ENCODE data around the gene CHST10.

CHST10 gene

DNA sequence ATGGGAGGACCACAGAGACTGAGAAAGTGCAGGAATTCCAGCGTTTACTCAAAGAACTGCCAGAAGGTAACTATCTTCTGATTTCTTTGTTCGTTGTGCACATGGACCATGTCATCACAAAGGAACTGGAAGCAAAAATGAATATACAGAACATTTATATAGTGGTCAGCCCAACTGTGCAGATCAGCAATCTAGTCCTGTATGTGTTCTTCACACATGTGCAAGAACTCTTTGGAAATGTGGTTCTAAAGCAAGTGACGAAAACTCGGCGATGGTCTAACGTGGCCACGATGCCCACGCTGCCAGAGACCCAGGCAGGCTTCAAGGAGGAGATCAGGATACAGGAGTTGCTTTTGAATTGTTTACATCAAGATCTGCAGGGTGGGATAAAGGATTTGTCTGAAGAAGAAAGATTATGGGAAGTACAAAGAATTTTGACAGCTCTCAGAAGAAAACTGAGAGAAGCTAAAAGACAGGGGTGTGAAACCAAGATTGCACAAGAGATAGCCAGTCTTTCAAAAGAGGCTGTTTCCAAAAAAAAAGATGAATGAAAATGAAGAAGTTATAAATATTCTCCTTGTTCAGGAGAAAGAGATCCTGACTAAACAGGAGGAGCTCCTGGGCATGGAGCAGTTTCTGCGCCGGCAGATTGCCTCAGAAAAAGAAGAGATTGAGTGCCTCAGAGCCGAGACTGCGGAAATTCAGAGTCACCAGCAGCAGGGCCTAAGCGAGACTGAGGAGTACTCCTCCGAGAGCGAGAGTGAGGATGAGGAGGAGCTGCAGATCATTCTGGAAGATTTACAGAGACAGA, 8.3 kb upstream of the CHST10 start:
- in situ Hi-C loops (cut with HindIII; ENCODE audit: low sequenced_read_pairs) = no loop called here
- no peak overlapping the region for H3K4me3 ChIP-seq (ENCODE audit: low read depth, low read length)
- DNase-seq (ENCODE audit: low read depth) = no peak
- TF ChIP-seq, protein P1, sequence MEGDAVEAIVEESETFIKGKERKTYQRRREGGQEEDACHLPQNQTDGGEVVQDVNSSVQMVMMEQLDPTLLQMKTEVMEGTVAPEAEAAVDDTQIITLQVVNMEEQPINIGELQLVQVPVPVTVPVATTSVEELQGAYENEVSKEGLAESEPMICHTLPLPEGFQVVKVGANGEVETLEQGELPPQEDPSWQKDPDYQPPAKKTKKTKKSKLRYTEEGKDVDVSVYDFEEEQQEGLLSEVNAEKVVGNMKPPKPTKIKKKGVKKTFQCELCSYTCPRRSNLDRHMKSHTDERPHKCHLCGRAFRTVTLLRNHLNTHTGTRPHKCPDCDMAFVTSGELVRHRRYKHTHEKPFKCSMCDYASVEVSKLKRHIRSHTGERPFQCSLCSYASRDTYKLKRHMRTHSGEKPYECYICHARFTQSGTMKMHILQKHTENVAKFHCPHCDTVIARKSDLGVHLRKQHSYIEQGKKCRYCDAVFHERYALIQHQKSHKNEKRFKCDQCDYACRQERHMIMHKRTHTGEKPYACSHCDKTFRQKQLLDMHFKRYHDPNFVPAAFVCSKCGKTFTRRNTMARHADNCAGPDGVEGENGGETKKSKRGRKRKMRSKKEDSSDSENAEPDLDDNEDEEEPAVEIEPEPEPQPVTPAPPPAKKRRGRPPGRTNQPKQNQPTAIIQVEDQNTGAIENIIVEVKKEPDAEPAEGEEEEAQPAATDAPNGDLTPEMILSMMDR (IDR thresholded peaks at IDR 0.05; ENCODE audit: low read depth, low read length, missing control alignments) = no peak

DNA sequence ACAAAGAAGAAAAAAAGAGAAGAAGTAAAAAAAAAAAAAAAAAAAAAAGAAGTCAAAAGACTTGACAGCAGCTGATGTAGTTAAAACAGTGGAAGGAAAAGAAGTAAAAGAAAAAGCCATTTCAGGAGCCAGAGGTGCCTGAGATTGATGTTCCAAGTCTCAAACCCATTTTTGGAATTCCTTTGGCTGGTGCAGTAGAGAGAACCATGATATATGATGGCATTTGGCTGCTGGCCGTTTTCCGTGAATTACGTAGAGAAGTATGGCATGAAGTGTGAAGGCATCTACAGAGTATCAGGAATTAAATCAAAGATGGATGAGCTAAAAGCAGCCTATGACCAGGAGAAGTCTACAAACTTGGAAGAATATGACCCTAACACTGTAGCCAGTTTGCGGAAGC, 7.6 kb upstream of the CHST10 start:
- TF ChIP-seq, protein P1 (IDR thresholded peaks at IDR 0.05; ENCODE audit: low read depth, low read length, missing control alignments) = no peak
- H3K4me3 ChIP-seq (ENCODE audit: low read depth, low read length) = no peak overlapping the region
- in situ Hi-C loops (cut with HindIII; ENCODE audit: low sequenced_read_pairs) = no loop called here
- no peak for DNase-seq (ENCODE audit: low read depth)

DNA sequence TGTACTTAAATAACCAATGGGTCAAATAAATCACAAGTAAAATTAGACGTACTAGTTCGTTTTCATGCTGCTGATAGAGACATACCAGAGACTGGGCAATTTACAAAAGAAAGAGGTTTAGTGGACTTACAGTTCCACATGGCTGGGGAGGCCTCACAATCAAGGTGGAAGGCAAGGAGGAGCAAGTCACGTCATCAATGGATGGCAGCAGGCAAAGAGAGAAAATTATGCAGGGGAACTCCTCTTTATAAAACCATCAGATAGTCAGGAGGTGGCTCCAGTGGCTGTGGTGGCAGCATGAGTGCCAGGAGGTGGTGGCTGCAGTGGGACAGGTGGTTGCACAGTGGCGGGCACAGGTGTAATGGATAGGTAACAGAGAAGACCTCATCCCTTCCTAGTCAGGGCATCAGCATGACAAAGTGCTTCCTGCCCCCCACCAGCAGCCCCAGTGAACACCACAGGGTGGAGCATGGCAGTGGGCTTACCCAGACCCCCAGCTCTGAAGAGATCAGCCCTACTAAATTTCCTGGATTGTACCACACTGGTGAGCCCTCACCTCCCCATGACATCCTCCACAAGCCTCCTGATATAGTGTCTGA, 6.9 kb upstream of the CHST10 start:
- TF ChIP-seq, protein P1 (IDR thresholded peaks at IDR 0.05; ENCODE audit: low read depth, low read length, missing control alignments) = no peak
- in situ Hi-C loops (cut with HindIII; ENCODE audit: low sequenced_read_pairs) = no loop called here
- no peak overlapping the region for H3K4me3 ChIP-seq (ENCODE audit: low read depth, low read length)
- no peak for DNase-seq (ENCODE audit: low read depth)

DNA sequence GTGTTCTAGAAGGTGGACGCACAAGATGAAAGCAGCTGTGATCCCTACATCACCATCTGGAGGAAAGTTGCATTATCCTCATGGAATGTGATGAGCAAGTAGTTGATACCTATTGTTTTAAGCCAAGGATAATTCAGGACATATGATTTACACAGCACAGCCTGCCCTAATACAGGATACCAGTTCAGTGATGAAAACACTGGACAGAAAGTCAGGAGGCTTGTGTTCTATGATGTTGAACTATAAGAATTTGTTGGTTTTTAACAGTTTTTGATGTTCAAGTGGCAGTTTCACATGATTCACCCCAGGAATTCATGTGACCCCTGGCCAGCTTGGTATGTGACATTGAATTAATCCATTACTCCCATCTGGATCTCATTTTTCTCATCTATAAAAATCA, 6.2 kb upstream of the CHST10 start:
- TF ChIP-seq, protein P1 (IDR thresholded peaks at IDR 0.05; ENCODE audit: low read depth, low read length, missing control alignments) = no peak
- H3K4me3 ChIP-seq (ENCODE audit: low read depth, low read length) = no peak overlapping the region
- in situ Hi-C loops (cut with HindIII; ENCODE audit: low sequenced_read_pairs) = no loop called here
- no peak for DNase-seq (ENCODE audit: low read depth)

DNA sequence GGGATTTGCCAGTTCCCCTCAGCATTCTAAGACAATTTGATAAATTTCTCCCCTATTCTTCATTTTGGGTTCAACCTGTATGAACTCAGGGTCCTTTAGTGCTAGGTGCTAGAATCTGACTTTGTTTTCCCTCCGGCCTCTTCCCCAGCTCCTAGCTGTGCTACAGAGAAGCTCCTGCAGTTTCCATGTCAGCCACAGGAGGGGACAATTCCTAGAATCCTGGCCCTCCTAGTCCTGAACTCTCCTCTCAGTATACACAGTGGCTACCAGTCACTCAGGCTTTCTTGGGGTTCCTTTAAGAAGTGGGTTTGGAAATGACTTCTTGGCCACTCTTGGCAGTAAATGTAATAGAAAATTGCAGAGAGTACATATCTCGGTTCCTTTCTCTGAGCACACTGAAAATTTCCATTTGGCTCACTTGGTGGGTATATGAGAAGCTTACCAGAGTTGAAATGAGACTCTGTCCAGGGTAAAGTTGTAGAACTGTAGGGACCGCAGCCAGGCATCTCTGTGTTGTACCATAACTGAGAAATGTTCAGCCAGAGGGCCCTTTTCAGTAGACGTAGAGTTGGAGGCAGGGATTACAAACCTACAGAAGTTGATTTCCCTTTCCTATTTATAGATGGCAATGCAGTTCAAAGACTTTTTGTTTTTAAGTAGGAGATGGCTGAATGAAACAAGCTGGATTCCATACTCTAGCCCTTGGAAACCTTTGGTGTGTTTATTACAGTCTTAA, 5.0 kb upstream of the CHST10 start:
- in situ Hi-C loops (cut with HindIII; ENCODE audit: low sequenced_read_pairs) = no loop called here
- H3K4me3 ChIP-seq (ENCODE audit: low read depth, low read length) = no peak overlapping the region
- DNase-seq (ENCODE audit: low read depth) = no peak
- TF ChIP-seq, protein P1 (IDR thresholded peaks at IDR 0.05; ENCODE audit: low read depth, low read length, missing control alignments) = peak; percentile 76

DNA sequence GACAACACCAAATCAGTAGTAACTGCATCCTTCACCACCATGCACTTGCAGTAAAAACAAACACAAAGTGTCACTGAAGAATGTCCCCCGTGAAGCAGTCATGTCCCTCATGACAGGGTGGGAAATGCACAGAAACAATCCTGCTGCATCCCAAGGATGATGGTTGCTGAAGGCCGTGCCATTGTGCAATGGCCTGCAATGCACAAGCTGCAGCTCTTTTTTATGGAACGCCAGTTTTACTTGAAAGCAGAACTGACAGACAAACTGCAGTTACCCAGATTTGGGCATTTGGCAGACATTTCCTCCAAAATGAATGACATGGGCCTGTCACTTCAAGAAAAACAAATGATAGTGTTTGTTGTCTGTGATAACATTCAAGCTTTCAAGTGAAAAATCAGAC, 2.4 kb upstream of the CHST10 start:
- H3K4me3 ChIP-seq (ENCODE audit: low read depth, low read length) = no peak overlapping the region
- TF ChIP-seq, protein P1 (IDR thresholded peaks at IDR 0.05; ENCODE audit: low read depth, low read length, missing control alignments) = no peak
- in situ Hi-C loops (cut with HindIII; ENCODE audit: low sequenced_read_pairs) = no loop called here
- DNase-seq (ENCODE audit: low read depth) = no peak

Measured in astrocyte of the cerebellum (primary cell).